Neural progenitor cell (in vitro differentiated cells): ENCODE data around the gene EPHA4. TPM values are rescaled to one million over a fixed set of nuclear protein-coding genes. Genes with fewer than 3 reads are reported as not detected.

Experiments used
- DNase-seq: peaks from one replicate; pipeline ENCODE4 v3.0.0-alpha.2; 2016; ENCODE audit warnings: low spot score
- H2AFZ ChIP-seq: fragments of 200-600 bp; sonication (generic); replicated peaks from 2 replicates; pipeline ENCODE4 v1.6.1; 2016; ENCODE audit warnings: antibody characterized with exemption
- H3F3A ChIP-seq: fragments of 200-600 bp; sonication (generic); 2 replicates; pipeline ENCODE4 v1.6.1; 2016; ENCODE audit warnings: antibody characterized with exemption, low read depth
- H3K27ac ChIP-seq: fragments of 200-600 bp; sonication (generic); 2 replicates; pipeline ENCODE4 v1.5.1; 2016; ENCODE audit warnings: mild to moderate bottlenecking
- H3K27me3 ChIP-seq: fragments of 200-600 bp; sonication (generic); 2 replicates; pipeline ENCODE4 v1.6.1; 2016; ENCODE audit warnings: mild to moderate bottlenecking, moderate library complexity
- H3K36me3 ChIP-seq: fragments of 200-600 bp; sonication (generic); 2 replicates; pipeline ENCODE4 v1.5.1; 2016
- H3K4me1 ChIP-seq: fragments of 200-600 bp; sonication (generic); 2 replicates; pipeline ENCODE4 v1.6.1; 2016; ENCODE audit warnings: mixed run types
- H3K4me2 ChIP-seq: fragments of 200-600 bp; sonication (generic); 2 replicates; pipeline ENCODE4 v1.6.1; 2016
- H3K4me3 ChIP-seq: fragments of 200-600 bp; sonication (generic); 2 replicates; pipeline ENCODE4 v1.5.1; 2016
- H3K79me2 ChIP-seq: fragments of 200-600 bp; sonication (generic); 2 replicates; pipeline ENCODE4 v1.6.1; 2016; ENCODE audit warnings: low read depth
- H3K9ac ChIP-seq: fragments of 200-600 bp; sonication (generic); 2 replicates; pipeline ENCODE4 v1.6.1; 2016
- H3K9me3 ChIP-seq: fragments of 200-600 bp; sonication (generic); 2 replicates; pipeline ENCODE4 v1.5.1; 2016; ENCODE audit warnings: low read depth
- H4K20me1 ChIP-seq: fragments of 200-600 bp; sonication (generic); 2 replicates; pipeline ENCODE4 v1.6.1; 2016; ENCODE audit warnings: low read depth
- H3K27ac Mint-ChIP-seq: 3 replicates; pipeline ENCODE4 v1.8.0; 2021; ENCODE audit warnings: mixed read lengths
- H3K27me3 Mint-ChIP-seq: 2 replicates; pipeline ENCODE4 v1.8.0; 2022; ENCODE audit warnings: low read depth, mild to moderate bottlenecking, inconsistent platforms, moderate library complexity, mixed read lengths; ENCODE audit not compliant: insufficient read depth
- H3K36me3 Mint-ChIP-seq: 3 replicates; pipeline ENCODE4 v1.8.0; 2021; ENCODE audit warnings: mixed read lengths
- H3K4me1 Mint-ChIP-seq: 3 replicates; pipeline ENCODE4 v1.8.0; 2021; ENCODE audit warnings: mixed read lengths
- H3K4me3 Mint-ChIP-seq: 3 replicates; pipeline ENCODE4 v1.8.0; 2021; ENCODE audit warnings: mild to moderate bottlenecking, moderate library complexity, mixed read lengths
- H3K9me3 Mint-ChIP-seq: 3 replicates; pipeline ENCODE4 v1.8.0; 2020; ENCODE audit warnings: mixed read lengths
- CTCF ChIP-seq: fragments of 200-600 bp; sonication (generic); IDR thresholded peaks from 2 replicates; pipeline ENCODE4 v1.5.1; 2017; ENCODE audit warnings: antibody characterized with exemption, mild to moderate bottlenecking
- EZH2 ChIP-seq: fragments of 200-600 bp; sonication (generic); IDR thresholded peaks from 2 replicates; pipeline ENCODE4 v1.6.1; 2017; ENCODE audit warnings: antibody characterized with exemption, mild to moderate bottlenecking, moderate library complexity
- EZH2phosphoT487 ChIP-seq: fragments of 200-600 bp; sonication (generic); IDR thresholded peaks from 2 replicates; pipeline ENCODE4 v1.6.1; 2017; ENCODE audit warnings: antibody characterized with exemption
- total RNA-seq: library from RNA; depleted of rRNA; stranded (reverse); fragments of >200 nt; gene quantifications from 2 replicates; pipeline ENCODE4 v1.2.3, GENCODE V29; 2015; ENCODE audit warnings: low replicate concordance

EPHA4 gene
- total RNA-seq, 1 donor from 2014 or later = 323 TPM

GRCh38 chr2:221600388-221600787, 28.3 kb upstream of the EPHA4 start:
- Mint-ChIP-seq H3K4me1 (peaks cover 29% of the 10 kb centered on the region), H3K9me3 (no peaks in the 10 kb centered on the region), H3K36me3 (no peaks in the 10 kb centered on the region), H3K27me3 (peaks cover 8% of the 10 kb centered on the region), H3K4me3 (no peak overlapping the region), H3K27ac (no peak overlapping the region)
- Histone ChIP-seq H3K79me2 (no peaks in the 10 kb centered on the region), H4K20me1 (no peaks in the 10 kb centered on the region), H3K27ac (no peak overlapping the region), H3F3A (no peaks in the 10 kb centered on the region), H2AFZ (no peak overlapping the region), H3K4me2 (no peak overlapping the region), H3K27me3 (no peaks in the 10 kb centered on the region), H3K4me3 (no peak overlapping the region), H3K36me3 (no peaks in the 10 kb centered on the region), H3K9me3 (no peaks in the 10 kb centered on the region), H3K4me1 (peaks cover 18% of the 10 kb centered on the region), H3K9ac (no peak overlapping the region)
- no peak for TF ChIP-seq EZH2
- TF ChIP-seq EZH2phosphoT487 = no peak
- TF ChIP-seq CTCF = no peak
- no peak for DNase-seq

GRCh38 chr2:221596192-221596591, 24.1 kb upstream of the EPHA4 start:
- Mint-ChIP-seq H3K4me1 (peaks cover 8% of the 10 kb centered on the region), H3K27ac (no peak overlapping the region), H3K36me3 (no peaks in the 10 kb centered on the region), H3K4me3 (no peak overlapping the region), H3K9me3 (no peaks in the 10 kb centered on the region), H3K27me3 (peaks cover 4% of the 10 kb centered on the region)
- Histone ChIP-seq H3K9me3 (no peaks in the 10 kb centered on the region), H3F3A (no peaks in the 10 kb centered on the region), H3K4me3 (no peak overlapping the region), H3K27me3 (no peaks in the 10 kb centered on the region), H3K36me3 (no peaks in the 10 kb centered on the region), H3K4me1 (no peaks in the 10 kb centered on the region), H3K9ac (no peak overlapping the region), H2AFZ (no peak overlapping the region), H3K4me2 (no peak overlapping the region), H4K20me1 (no peaks in the 10 kb centered on the region), H3K27ac (no peak overlapping the region), H3K79me2 (no peaks in the 10 kb centered on the region)
- DNase-seq = no peak
- TF ChIP-seq EZH2phosphoT487 = no peak
- no peak for TF ChIP-seq CTCF
- TF ChIP-seq EZH2 = no peak

GRCh38 chr2:221590861-221591365, 18.8 kb upstream of the EPHA4 start:
- no peaks in the 10 kb centered on the region for H3K9me3 Mint-ChIP-seq
- Histone ChIP-seq H3K9me3 (no peaks in the 10 kb centered on the region), H3K4me1 (no peaks in the 10 kb centered on the region), H3K36me3 (no peaks in the 10 kb centered on the region), H3F3A (no peaks in the 10 kb centered on the region), H3K27ac (no peak overlapping the region), H3K9ac (no peak overlapping the region), H3K27me3 (no peaks in the 10 kb centered on the region), H3K4me2 (no peak overlapping the region), H2AFZ (no peak overlapping the region), H3K79me2 (no peaks in the 10 kb centered on the region), H3K4me3 (no peak overlapping the region), H4K20me1 (no peaks in the 10 kb centered on the region)
- H3K4me3 Mint-ChIP-seq = no peak overlapping the region
- H3K27me3 Mint-ChIP-seq = peaks cover 2% of the 10 kb centered on the region
- no peaks in the 10 kb centered on the region for H3K4me1 Mint-ChIP-seq
- H3K36me3 Mint-ChIP-seq = no peaks in the 10 kb centered on the region
- TF ChIP-seq EZH2 (no peak), CTCF (no peak), EZH2phosphoT487 (no peak)
- DNase-seq = no peak
- H3K27ac Mint-ChIP-seq = no peak overlapping the region
